Stimulated activated memory B cell treated with anti-CD40 and anti-IgM and Interleukin-4, amounts not matched to agents 10 μg/mL and 1 μg/mL and 100 μg/mL, for 72 hours (primary cell): Measurements from ENCODE around the gene PRKAR1B.
"Not testable (repeated sequence)": the region's sequence is repeated elsewhere in the genome, so short reads cannot be mapped to it uniquely, and the experiment has no call there.

Experiments
- ATAC-seq: fragments of 150-1000 bp; cut with Tn5 transposase; 2 replicates; pipeline ENCODE4 v1.10.0; 2021
- H3K27ac Mint-ChIP-seq: one replicate; pipeline ENCODE4 v1.8.0; 2022; ENCODE audit warnings: mild to moderate bottlenecking, mixed read lengths
- H3K27me3 Mint-ChIP-seq: one replicate; pipeline ENCODE4 v1.8.0; 2022; ENCODE audit warnings: mixed read lengths
- H3K36me3 Mint-ChIP-seq: one replicate; pipeline ENCODE4 v1.8.0; 2022; ENCODE audit warnings: mixed read lengths
- H3K4me1 Mint-ChIP-seq: one replicate; pipeline ENCODE4 v1.8.0; 2022; ENCODE audit warnings: mixed read lengths
- H3K4me3 Mint-ChIP-seq: one replicate; pipeline ENCODE4 v1.8.0; 2022; ENCODE audit warnings: mild to moderate bottlenecking, moderate library complexity, mixed read lengths
- H3K9me3 Mint-ChIP-seq: one replicate; pipeline ENCODE4 v1.8.0; 2022; ENCODE audit warnings: mixed read lengths

PRKAR1B gene

GRCh38 chr7:556837-557557, 170.1 kb downstream of the PRKAR1B start:
- H3K27ac Mint-ChIP-seq = no peak overlapping the region

GRCh38 chr7:556291-556826, 170.7 kb downstream of the PRKAR1B start:
- Mint-ChIP-seq H3K27ac (no peak overlapping the region), H3K36me3 (peaks cover 14% of the 10 kb centered on the region), H3K4me1 (no peaks in the 10 kb centered on the region), H3K27me3 (no peaks in the 10 kb centered on the region), H3K4me3 (no peak overlapping the region), H3K9me3 (peaks cover 3% of the 10 kb centered on the region)
- no peak for ATAC-seq

More at GRCh38 chr7:556837-557557, 170.1 kb downstream of the PRKAR1B start:
- Mint-ChIP-seq H3K4me1 (no peaks in the 10 kb centered on the region), H3K36me3 (peaks cover 14% of the 10 kb centered on the region), H3K27me3 (no peaks in the 10 kb centered on the region), H3K4me3 (no peak overlapping the region), H3K9me3 (peaks cover 3% of the 10 kb centered on the region)
- ATAC-seq = no peak

- no peaks in the 10 kb centered on the region for H3K27me3 Mint-ChIP-seq
- no peak for ATAC-seq
- H3K4me3 Mint-ChIP-seq = no peak overlapping the region
- H3K9me3 Mint-ChIP-seq = no peaks in the 10 kb centered on the region
- no peaks in the 10 kb centered on the region for H3K4me1 Mint-ChIP-seq
- no peak overlapping the region for H3K27ac Mint-ChIP-seq
- peaks cover 8% of the 10 kb centered on the region for H3K36me3 Mint-ChIP-seq
Measured at GRCh38 chr7:555551-556160, 171.4 kb downstream of the PRKAR1B start.

- no peaks in the 10 kb centered on the region for H3K9me3 Mint-ChIP-seq
- peak; percentile 4 for ATAC-seq
- no peak overlapping the region for H3K27ac Mint-ChIP-seq
- peaks cover 22% of the 10 kb centered on the region for H3K36me3 Mint-ChIP-seq
- no peaks in the 10 kb centered on the region for H3K27me3 Mint-ChIP-seq
- no peaks in the 10 kb centered on the region for H3K4me1 Mint-ChIP-seq
- no peak overlapping the region for H3K4me3 Mint-ChIP-seq
Measured at GRCh38 chr7:553636-554111, 173.4 kb downstream of the PRKAR1B start.

- Mint-ChIP-seq H3K9me3 (no peaks in the 10 kb centered on the region), H3K27me3 (no peaks in the 10 kb centered on the region), H3K27ac (no peak overlapping the region), H3K4me1 (no peaks in the 10 kb centered on the region), H3K36me3 (peaks cover 26% of the 10 kb centered on the region), H3K4me3 (no peak overlapping the region)
- ATAC-seq = peak; percentile 2
Measured at GRCh38 chr7:552868-553635, 174.0 kb downstream of the PRKAR1B start.

- not testable (repeated sequence) for H3K27ac Mint-ChIP-seq, H3K4me3 Mint-ChIP-seq, ATAC-seq, H3K4me1 Mint-ChIP-seq, H3K27me3 Mint-ChIP-seq, H3K9me3 Mint-ChIP-seq
- peaks cover 19% of the 10 kb centered on the region for H3K36me3 Mint-ChIP-seq
Measured at GRCh38 chr7:552151-552867, 174.8 kb downstream of the PRKAR1B start.

GRCh38 chr7:551615-551970, 175.5 kb downstream of the PRKAR1B start:
- not testable (repeated sequence) for H3K27ac Mint-ChIP-seq, ATAC-seq, H3K4me3 Mint-ChIP-seq, H3K4me1 Mint-ChIP-seq, H3K9me3 Mint-ChIP-seq, H3K27me3 Mint-ChIP-seq
- peaks cover 19% of the 10 kb centered on the region for H3K36me3 Mint-ChIP-seq

- Mint-ChIP-seq H3K4me1 (no peaks in the 10 kb centered on the region), H3K4me3 (no peak overlapping the region), H3K27ac (no peak overlapping the region), H3K27me3 (no peaks in the 10 kb centered on the region), H3K9me3 (no peaks in the 10 kb centered on the region), H3K36me3 (peaks cover 19% of the 10 kb centered on the region)
- ATAC-seq = peak; percentile 57
Measured at GRCh38 chr7:550881-551614, 176.0 kb downstream of the PRKAR1B start.

- peak; percentile 18 for ATAC-seq
- Mint-ChIP-seq H3K27ac (no peak overlapping the region), H3K27me3 (no peaks in the 10 kb centered on the region), H3K4me1 (no peaks in the 10 kb centered on the region), H3K36me3 (peaks cover 19% of the 10 kb centered on the region), H3K4me3 (no peak overlapping the region), H3K9me3 (peaks cover 4% of the 10 kb centered on the region)
Measured at GRCh38 chr7:549891-550625, 177.0 kb downstream of the PRKAR1B start.

- no peaks in the 10 kb centered on the region for H3K27me3 Mint-ChIP-seq
- ATAC-seq = no peak
- no peaks in the 10 kb centered on the region for H3K4me1 Mint-ChIP-seq
- peaks cover 19% of the 10 kb centered on the region for H3K36me3 Mint-ChIP-seq
- no peak overlapping the region for H3K4me3 Mint-ChIP-seq
- no peak overlapping the region for H3K27ac Mint-ChIP-seq
- H3K9me3 Mint-ChIP-seq = peaks cover 4% of the 10 kb centered on the region
Measured at GRCh38 chr7:549066-549890, 177.8 kb downstream of the PRKAR1B start.

GRCh38 chr7:548401-548800, 178.7 kb downstream of the PRKAR1B start:
- Mint-ChIP-seq H3K27me3 (no peaks in the 10 kb centered on the region), H3K4me3 (no peak overlapping the region), H3K27ac (no peak overlapping the region), H3K4me1 (no peaks in the 10 kb centered on the region), H3K9me3 (peaks cover 4% of the 10 kb centered on the region), H3K36me3 (peaks cover 19% of the 10 kb centered on the region)
- ATAC-seq = no peak

- peaks cover 5% of the 10 kb centered on the region for H3K4me1 Mint-ChIP-seq
- no peak for ATAC-seq
- peaks cover 6% of the 10 kb centered on the region for H3K9me3 Mint-ChIP-seq
Measured at GRCh38 chr7:545470-545869, 181.6 kb downstream of the PRKAR1B start.

More at GRCh38 chr7:545470-545869, 181.6 kb downstream of the PRKAR1B start:
- no peak overlapping the region for H3K4me3 Mint-ChIP-seq
- peaks cover 14% of the 10 kb centered on the region for H3K27me3 Mint-ChIP-seq
- no peak overlapping the region for H3K27ac Mint-ChIP-seq
- H3K36me3 Mint-ChIP-seq = peaks cover 17% of the 10 kb centered on the region
